Esophagus squamous epithelium (tissue), 5 donors: Measurements from ENCODE around the gene TRABD2A. TPM values are rescaled to one million over a fixed set of nuclear protein-coding genes. Genes with fewer than 3 reads are reported as not detected.
A peak's percentile ranks its signal among the peaks of the same experiment; 100 is the strongest.

Experiments used
- DNase-seq: peaks from one replicate; lab custom pipeline; 2025; lab: John Stamatoyannopoulos, UW
- H3K27ac ChIP-seq, 4 donors: fragments of 200-600 bp; sonication (generic); one replicate each; pipeline ENCODE4 v1.5.1; 2016 to 2019; ENCODE audit warnings: mild to moderate bottlenecking in 1 of 4
- H3K27me3 ChIP-seq, 4 donors: fragments of 200-600 bp; sonication (generic); 1 replicate in 3 of 4; 2 replicates in 1 of 4; pipeline versions ENCODE4 v1.5.1 to v1.6.0; 2017 to 2021; ENCODE audit warnings: antibody characterized with exemption in 1 of 4
- H3K36me3 ChIP-seq, 3 donors: fragments of 200-600 bp; sonication (generic); one replicate each; pipeline ENCODE4 v1.5.1; 2016 to 2019
- H3K4me1 ChIP-seq, 3 donors: fragments of 200-600 bp; sonication (generic); one replicate each; pipeline ENCODE4 v1.5.1; 2017 to 2019
- H3K4me3 ChIP-seq, 4 donors: fragments of 200-600 bp; sonication (generic); 1 replicate in 3 of 4; 2 replicates in 1 of 4; pipeline ENCODE4 v1.5.1; 2016 to 2019; ENCODE audit warnings: mild to moderate bottlenecking in 2 of 4, moderate library complexity in 1 of 4
- H3K9me3 ChIP-seq, 3 donors: fragments of 200-600 bp; sonication (generic); one replicate each; pipeline ENCODE4 v1.5.1; 2016 to 2019
- CTCF ChIP-seq, 6 experiments: fragments of 450-650 bp in 4 of 6; fragments of 200-600 bp in 2 of 6; sonication (generic) in 2 of 6; IDR thresholded peaks; one replicate each; pipeline ENCODE4 v1.5.1; 2016 to 2019; ENCODE audit warnings: antibody characterized with exemption in 6 of 6, mild to moderate bottlenecking in 4 of 6, moderate library complexity in 4 of 6
- POLR2A ChIP-seq, 4 donors: fragments of 450-650 bp; IDR thresholded peaks; one replicate each; pipeline ENCODE4 v1.6.1; 2017; ENCODE audit warnings: antibody characterized with exemption in 4 of 4, mild to moderate bottlenecking in 4 of 4, moderate library complexity in 3 of 4
- WGBS, 2 donors: methylation state at CpG; one replicate each; pipeline ENCODE4 v1.1.5; 2018; 5-methylcytosine and 5-hydroxymethylcytosine counted together
- intact Hi-C: fragments of 100-400 bp; cut with DNase I; formaldehyde crosslinking; loops from one replicate; pipeline ENCODE4 v1.15.0; 2022
- total RNA-seq, 4 donors: library from RNA; depleted of rRNA; stranded (reverse); fragments of >200 nt; gene quantifications; one replicate each; pipeline ENCODE4 v1.1.0, GENCODE V29; 2016
- donor health status: DM: yes; HTN: yes; CAD: no.

TRABD2A gene
- total RNA-seq, 4 donors from 2014 or later, result 0.53 to 1.8 (median 0.76) TPM; not detected in 1

GRCh38 chr2:84838434-84839145 lies 42.3 kb downstream of the TRABD2A start:
- H3K4me1 ChIP-seq, result no peaks in the 10 kb centered on the region
- no peak for TF ChIP-seq CTCF (IDR thresholded peaks at IDR 0.05)
- no peak for TF ChIP-seq POLR2A (IDR thresholded peaks at IDR 0.05)
- H3K27ac ChIP-seq, result no peak overlapping the region
- WGBS, 2 donors, result 54 to 64% methylated on average over 2 of the region's 2 CpGs
- peaks cover 0 to 8% (median 0%) of the 10 kb centered on the region in 3 donors for H3K9me3 ChIP-seq
- H3K4me3 ChIP-seq, result no peak overlapping the region
- no peaks in the 10 kb centered on the region for H3K27me3 ChIP-seq
- no peak for DNase-seq
- intact Hi-C loops, result no loop called here
- no peaks in the 10 kb centered on the region for H3K36me3 ChIP-seq

GRCh38 chr2:84836215-84836614 lies 44.7 kb downstream of the TRABD2A start:
- WGBS, 2 donors, result 73 to 78% methylated on average over 2 of the region's 2 CpGs
- TF ChIP-seq POLR2A (IDR thresholded peaks at IDR 0.05) (no peak), CTCF (IDR thresholded peaks at IDR 0.05) (no peak)

GRCh38 chr2:84833481-84834150 lies 47.3 kb downstream of the TRABD2A start:
- no peaks in the 10 kb centered on the region for H3K36me3 ChIP-seq
- intact Hi-C loops, result no loop called here
- no peak for DNase-seq
- H3K4me1 ChIP-seq, result no peaks in the 10 kb centered on the region
- peaks cover 0 to 8% (median 0%) of the 10 kb centered on the region in 3 donors for H3K9me3 ChIP-seq
- WGBS, 2 donors, result 67 to 81% methylated on average over 4 to 7 of the region's 12 CpGs
- no peaks in the 10 kb centered on the region for H3K27me3 ChIP-seq
- H3K27ac ChIP-seq, result peak overlapping the region in 2 of 4 donors; percentile 12 to 33
- H3K4me3 ChIP-seq, result no peak overlapping the region
- TF ChIP-seq POLR2A (IDR thresholded peaks at IDR 0.05), result no peak

More at GRCh38 chr2:84836215-84836614, 44.7 kb downstream of the TRABD2A start:
- peaks cover 0 to 8% (median 0%) of the 10 kb centered on the region in 3 donors for H3K9me3 ChIP-seq
- H3K4me1 ChIP-seq, result no peaks in the 10 kb centered on the region
- no peaks in the 10 kb centered on the region for H3K27me3 ChIP-seq
- H3K27ac ChIP-seq, result no peak overlapping the region
- intact Hi-C loops, result no loop called here
- no peak for DNase-seq
- H3K36me3 ChIP-seq, result no peaks in the 10 kb centered on the region
- H3K4me3 ChIP-seq, result no peak overlapping the region

GRCh38 chr2:84832772-84833461 lies 48.0 kb downstream of the TRABD2A start:
- no peak for DNase-seq
- TF ChIP-seq CTCF (IDR thresholded peaks at IDR 0.05), result no peak
- no peak for TF ChIP-seq POLR2A (IDR thresholded peaks at IDR 0.05)
- intact Hi-C loops, result no loop called here
- Histone ChIP-seq H3K4me1 (no peaks in the 10 kb centered on the region), H3K27ac (peak overlapping the region in 2 of 4 donors; percentile 18 to 44), H3K27me3 (no peaks in the 10 kb centered on the region), H3K36me3 (no peaks in the 10 kb centered on the region), H3K4me3 (no peak overlapping the region), H3K9me3 (peaks cover 0 to 8% (median 0%) of the 10 kb centered on the region in 3 donors)
- WGBS, 2 donors, result 43 to 55% methylated on average over 5 of the region's 5 CpGs

- WGBS, 2 donors, result 81 to 87% methylated on average over 10 of the region's 10 CpGs
- intact Hi-C loops, result no loop called here
These were observed 50.0 kb downstream of the TRABD2A start for GRCh38 chr2:84830758-84831500.

More at GRCh38 chr2:84830758-84831500, 50.0 kb downstream of the TRABD2A start:
- H3K27me3 ChIP-seq, result no peaks in the 10 kb centered on the region
- H3K4me3 ChIP-seq, result no peak overlapping the region
- H3K36me3 ChIP-seq, result no peaks in the 10 kb centered on the region
- no peak for TF ChIP-seq CTCF (IDR thresholded peaks at IDR 0.05)
- TF ChIP-seq POLR2A (IDR thresholded peaks at IDR 0.05), result no peak
- DNase-seq, result no peak
- H3K4me1 ChIP-seq, result no peaks in the 10 kb centered on the region
- peaks cover 0 to 8% (median 0%) of the 10 kb centered on the region in 3 donors for H3K9me3 ChIP-seq
- no peak overlapping the region for H3K27ac ChIP-seq
